CD4-positive, alpha-beta T cell treated with Interleukin-4 for 1 hour (primary cell): ENCODE data around the gene CDK3.
"Not testable (repeated sequence)": the region's sequence is repeated elsewhere in the genome, so short reads cannot be mapped to it uniquely, and the experiment has no call there.

Experiments
- DNase-seq, 2 donors: peaks; one replicate each; pipeline ENCODE4 v3.0.0-alpha.2; 2020 to 2022

The CDK3 gene

DNA sequence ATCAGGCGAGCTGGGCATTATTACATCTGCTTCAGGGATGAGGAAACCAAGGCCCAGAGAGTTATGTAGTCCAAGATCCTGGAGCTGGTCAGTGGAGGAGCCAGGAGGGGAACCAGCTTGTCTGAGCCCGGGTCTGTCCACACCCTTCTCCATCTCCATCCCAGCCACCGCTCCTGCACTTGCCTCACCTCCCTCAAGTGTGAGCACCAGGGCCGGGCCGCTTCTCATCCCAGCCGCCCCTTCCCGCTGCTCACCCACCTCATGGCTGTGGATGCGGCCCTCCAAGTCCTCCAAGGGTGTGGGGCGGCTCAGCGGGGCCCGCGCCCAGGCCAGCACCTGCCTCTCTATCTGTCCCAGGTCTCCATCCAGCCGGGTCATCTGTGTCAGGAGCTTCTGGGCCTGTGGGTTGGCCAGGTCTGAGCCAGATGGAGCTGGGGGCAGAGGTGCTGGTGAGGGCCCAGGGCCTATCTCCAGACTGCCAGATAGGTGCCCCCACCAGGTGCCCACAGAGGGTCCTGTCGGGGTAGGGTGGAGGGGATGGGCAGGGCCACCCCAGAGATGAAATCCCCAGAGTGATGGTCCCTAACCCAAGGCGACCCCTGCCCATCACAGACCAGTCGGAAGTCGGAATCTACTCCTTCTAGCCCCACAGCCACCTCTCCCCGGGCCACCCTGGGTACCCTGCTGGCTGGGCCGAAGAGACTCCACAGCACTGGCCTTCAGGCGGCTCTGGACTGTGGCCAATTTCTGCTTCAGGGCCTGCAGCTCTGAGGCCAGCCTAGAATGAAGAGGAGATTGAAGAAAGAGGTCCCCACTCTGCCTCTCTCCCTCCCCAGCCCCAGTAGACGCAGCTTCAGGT lies 17.1 kb downstream of the CDK3 start:
- DNase-seq: no peak

DNA sequence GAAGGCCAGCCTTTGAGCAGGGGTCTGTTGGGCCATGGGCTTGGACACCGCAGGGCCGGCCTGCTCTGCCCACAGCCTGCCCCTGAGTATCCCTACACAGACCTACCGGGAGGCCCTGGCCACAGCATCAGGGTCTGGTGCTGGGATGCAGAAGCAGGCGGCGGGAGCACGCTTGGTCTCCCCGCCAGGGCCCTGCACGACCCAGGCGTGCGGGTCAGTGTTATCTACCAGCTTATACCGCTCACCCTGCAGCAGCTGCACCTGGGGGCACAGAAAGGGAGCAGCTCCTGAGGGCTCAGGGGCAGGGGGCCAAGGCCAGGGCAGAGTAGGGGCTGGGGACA lies 17.7 kb downstream of the CDK3 start:
- DNase-seq: no peak

DNA sequence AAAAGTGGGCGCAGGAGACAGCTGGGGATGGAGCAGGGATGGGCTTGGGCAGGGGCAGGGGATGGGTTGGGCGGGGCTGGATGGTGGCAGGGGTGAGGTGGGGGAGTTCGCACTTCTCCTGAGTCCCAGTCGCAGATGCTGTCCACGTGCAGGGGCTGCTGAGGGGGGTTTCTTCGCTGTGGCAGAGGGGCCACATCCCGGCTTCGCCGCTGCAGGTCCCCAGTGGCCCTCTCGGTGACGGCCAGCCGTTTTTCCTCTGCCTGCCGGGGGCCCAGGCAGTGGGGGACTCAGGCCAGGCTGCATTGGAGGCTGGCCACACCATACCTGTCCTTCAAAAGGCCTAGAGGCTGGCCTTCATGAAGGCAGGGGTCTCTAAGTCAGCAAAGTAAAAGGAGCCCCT lies 18.1 kb downstream of the CDK3 start:
- no peak for DNase-seq

DNA sequence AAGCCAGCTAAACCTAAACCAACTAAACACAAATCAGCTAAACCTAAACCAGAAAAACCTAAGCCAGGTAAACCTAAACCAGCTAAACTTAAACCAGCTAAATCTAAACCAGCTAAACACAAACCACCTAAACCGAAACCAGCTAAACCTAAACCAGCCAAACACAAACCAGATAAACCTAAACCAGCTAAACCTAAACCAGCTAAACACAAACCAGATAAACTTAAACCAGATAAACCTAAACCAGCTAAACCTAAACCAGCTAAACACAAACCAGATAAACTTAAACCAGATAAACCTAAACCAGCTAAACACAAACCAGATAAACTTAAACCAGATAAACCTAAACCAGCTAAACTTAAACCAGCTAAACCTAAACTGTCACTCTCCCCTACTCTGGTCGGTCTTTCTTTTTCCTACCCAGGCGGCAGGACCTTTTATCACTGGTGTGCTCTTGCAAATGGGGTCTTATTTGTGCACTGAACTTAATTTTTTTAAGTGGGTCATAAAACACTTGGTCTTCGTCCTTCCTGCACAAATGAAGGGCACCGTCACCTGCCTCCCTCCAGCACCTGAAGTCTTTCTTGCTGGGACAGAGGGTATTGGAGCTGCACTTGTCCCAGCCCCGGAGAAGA lies 19.3 kb downstream of the CDK3 start:
- no peak for DNase-seq

DNA sequence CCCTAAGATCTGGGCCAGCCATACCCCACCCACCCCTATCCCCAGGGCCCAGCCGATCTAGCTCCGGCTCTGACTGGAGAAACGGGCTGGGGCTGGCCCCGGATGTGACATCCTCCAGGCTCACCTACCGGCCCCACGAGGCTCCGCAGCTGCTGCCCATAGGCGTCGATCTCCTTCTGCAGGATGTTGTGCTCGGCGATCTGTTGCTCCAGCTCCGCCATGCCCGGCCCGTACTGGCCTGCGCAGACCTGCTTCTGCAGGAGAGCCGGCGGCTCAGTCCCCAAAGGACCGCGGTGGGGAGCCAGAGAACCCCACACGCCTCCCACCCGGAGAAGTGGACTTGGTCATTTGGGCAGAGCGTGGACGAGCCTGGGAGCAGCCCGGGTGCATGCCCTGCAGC lies 21.6 kb downstream of the CDK3 start:
- no peak for DNase-seq

DNA sequence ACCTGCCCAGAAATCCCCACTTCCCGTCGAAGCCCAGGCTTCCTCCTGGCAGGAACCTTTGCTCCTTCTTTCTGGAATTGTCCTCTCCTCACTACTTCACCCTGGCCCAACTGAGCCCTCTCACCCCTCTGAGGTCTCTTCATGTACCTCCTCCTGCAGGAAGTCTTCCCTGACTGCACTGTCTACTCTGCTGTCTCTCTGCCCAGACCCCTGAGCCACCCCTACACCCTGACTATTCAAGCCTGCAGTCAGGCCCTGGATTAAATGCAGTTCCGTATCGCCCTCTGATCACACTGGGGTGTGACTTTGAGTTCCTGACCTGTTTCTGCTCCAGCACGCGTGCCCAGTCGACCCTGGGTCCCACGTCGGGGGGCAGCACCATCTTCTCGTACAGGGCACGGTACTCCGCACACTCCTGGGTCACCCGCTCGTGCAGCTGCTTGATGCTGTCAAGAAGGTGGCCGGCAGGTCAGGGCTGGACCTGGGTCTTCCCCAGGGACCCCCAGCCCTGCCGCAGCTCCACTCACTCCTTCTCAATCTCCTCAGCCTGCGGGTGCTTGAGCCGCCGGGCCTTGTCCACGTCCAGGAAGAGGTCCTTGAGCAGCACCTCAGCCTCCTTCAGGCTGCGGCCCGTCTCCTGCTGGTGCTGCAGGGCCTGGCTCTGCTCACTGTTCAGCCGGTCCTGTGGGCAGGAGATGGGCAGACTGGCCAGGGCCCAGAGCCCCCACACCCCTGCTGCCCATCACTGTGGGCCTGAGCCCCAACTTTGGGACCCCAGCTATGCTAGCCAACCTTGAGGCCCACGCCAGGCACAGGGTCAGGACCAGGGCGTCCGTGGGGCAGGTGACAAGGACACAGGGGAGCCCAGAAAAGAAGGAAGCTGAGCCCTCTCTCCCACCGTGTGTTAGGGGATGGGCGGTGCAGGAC lies 22.6 kb downstream of the CDK3 start:
- no peak for DNase-seq

DNA sequence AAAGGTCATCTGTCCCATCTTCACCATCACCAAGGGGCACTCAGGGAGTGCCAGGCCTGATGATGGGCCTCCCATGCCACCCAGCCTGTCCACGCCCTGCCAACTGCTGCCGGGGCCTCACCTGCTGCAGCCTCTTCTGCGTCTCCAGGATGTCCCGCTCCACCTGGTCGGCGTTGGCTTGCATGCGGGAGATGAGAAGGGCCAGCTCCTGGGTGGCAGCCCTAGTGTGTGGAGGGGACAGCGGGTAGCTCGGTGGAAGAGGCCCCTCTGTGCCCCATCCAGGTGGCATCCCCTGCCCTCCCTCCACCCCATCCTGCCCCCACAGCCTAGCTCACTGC lies 23.2 kb downstream of the CDK3 start:
- DNase-seq: no peak

DNA sequence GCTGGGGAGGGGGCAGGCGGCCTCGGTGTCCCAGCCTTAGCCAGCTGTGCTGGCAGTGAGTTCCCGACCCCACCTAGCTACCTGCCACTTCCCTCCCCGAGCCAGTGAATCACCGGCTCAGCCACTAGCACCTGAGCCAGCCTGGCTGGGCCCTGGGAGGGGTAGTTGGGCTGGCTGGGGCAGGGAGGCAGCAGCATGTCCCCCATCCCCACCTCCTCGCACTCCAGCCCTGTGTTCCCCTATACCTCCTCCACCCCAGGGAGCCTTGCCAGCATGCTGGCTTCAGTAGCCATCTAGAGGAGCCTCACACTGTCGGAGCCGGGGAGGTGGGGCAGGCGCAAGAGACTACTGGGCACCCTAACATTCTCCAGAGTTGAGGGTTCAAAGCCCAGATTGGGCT lies 23.7 kb downstream of the CDK3 start:
- no peak for DNase-seq

DNA sequence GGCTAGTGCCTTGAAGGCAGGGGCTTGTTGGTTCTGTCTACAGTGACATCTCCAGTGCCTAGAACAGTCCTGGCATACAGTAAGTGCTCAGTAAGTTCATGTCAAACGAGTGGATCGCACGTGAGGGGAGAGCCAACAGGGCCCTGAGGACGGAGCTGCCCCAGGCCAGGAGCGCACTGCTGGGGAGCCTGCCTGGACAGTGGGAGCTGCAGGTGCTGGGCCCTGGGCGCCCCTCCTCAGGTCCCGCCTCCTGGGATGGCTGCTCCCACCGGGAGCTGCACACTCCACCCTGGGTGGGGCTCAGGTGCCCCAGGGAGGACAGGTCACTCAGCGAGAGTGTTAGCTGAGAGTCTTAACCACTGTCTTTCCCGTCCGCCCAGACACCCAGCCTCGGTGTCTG lies 24.6 kb downstream of the CDK3 start:
- no peak for DNase-seq

DNA sequence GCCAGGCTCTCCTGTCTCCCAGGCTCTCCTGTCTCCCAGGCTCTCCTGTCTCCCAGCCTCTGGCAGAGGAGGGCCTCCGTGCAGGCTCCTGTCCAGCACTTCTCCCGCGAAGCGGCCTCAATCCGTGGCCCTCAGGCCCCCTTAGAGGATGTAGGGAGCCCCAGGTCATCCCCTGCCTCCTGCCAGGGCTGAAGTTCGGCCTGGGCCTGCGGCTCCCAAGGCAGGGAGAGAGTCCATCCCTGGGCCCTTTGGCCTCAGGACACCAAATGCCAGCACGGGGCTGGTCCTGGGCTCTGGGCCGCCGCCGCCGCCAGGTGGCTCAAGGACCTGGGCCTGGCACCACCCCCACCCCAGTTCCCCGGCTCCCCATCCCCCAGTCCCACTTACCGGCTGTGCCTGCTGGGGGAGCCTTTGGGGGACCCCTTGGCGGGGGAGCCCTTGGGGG lies 26.1 kb downstream of the CDK3 start:
- DNase-seq: no peak

DNA sequence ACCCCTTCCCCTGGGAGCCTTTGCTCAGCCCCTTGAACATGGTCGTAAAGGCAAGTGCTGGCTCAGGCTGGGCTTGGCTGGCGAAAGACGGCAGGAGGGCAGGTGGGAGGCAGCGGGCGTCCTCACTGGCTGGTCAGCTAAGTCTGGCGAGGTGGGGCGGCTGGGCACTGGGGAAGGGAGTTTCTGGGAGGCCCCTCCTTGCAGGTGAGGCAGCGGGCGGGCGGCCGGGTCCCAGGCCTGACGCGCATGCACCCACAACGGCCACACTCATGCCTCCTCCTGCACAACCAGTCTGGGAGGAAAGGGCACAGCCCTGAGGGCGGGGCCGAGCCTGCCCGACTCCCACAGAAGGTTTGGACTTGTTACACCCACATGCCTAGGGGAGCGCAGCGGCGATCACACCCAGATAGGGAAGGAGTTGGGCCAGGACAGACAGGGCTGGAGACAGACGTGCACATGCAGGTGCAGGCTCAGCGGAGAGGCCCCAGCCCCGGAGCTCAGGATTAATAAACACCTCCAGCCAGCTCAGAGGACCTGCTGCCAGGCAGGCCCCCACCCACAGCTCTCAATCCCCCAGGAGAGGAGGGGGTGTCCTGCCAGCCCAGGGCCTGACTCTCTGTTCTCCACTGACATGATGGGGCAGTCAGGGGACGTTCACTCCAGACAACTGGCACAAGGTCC lies 26.6 kb downstream of the CDK3 start, which contains the start of gene EVPL:
Gene EVPL (minus strand): TSS at position 148 of the 681 bp plus-strand sequence. CDS start 108 bp downstream, at position 40.
- no peak for DNase-seq

DNA sequence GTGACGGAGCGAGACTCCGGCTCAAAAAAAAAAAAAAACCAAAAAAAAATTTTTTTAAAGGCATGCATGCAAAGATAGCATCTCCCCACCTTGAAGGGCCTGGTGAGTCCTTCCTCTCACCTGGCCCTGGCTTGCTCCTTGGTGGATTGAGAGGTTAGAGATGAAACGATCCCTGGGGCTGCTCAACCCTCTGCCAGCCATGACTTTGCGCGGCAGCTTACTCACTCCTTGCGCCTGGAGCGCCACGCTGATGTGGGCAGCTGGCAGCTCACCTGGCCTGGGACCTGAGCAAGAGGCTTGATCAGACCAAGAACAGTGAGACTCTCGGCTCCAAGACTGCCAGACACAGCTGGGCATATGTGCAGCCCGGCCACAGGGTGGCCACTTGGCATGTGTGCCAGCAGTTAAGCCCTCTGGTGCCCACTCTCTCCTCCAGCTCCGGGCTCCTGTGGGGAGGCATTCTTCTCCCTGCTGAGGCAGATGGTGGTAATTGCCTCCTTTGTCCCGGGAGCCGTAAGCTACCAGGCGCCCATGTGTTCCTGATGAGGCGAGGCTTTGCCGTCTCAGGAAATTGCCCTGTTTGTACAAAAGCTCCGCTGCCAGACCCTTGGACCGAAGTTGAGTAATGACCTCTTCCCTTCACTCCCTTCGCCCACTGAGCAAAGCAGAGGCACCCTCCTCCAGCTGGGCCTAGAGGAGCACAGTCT lies 31.6 kb downstream of the CDK3 start:
- DNase-seq: no peak

DNA sequence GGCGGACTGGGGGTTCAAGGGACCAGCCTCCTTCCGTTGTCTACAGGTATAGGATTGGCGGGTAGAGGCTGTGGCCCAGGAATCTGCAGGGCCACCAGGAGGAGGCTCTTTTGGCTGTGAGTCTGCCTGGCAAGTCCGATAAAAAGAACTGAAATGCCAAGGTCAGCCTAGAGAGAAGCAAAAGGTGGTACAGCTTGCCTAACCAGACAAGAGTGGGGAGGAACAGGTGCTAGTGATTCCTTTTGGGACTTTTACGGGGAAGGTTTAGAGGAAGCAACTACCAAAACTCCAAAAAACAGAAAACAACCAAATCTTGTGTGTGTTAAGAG lies 32.1 kb downstream of the CDK3 start:
- DNase-seq: no peak

DNA sequence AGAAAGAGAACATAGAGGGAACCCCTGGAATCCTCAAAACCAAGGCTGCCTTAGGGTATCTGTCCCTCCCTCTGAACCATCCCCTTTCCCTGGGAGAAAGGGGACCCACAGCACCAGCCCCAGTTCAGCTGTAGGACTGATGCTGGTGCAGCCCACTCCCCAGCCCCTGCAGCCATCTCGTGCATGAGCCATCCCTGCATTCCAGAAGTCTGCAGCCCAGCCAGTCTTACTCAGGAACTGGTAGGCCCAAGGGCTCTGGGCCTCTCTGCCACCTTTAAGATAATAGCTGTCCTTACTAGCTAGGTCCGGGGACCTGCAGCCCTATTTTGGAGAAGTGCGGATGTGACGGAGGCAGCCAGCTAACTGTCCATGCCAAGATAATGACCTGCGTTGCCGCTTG lies 32.5 kb downstream of the CDK3 start:
- no peak for DNase-seq

DNA sequence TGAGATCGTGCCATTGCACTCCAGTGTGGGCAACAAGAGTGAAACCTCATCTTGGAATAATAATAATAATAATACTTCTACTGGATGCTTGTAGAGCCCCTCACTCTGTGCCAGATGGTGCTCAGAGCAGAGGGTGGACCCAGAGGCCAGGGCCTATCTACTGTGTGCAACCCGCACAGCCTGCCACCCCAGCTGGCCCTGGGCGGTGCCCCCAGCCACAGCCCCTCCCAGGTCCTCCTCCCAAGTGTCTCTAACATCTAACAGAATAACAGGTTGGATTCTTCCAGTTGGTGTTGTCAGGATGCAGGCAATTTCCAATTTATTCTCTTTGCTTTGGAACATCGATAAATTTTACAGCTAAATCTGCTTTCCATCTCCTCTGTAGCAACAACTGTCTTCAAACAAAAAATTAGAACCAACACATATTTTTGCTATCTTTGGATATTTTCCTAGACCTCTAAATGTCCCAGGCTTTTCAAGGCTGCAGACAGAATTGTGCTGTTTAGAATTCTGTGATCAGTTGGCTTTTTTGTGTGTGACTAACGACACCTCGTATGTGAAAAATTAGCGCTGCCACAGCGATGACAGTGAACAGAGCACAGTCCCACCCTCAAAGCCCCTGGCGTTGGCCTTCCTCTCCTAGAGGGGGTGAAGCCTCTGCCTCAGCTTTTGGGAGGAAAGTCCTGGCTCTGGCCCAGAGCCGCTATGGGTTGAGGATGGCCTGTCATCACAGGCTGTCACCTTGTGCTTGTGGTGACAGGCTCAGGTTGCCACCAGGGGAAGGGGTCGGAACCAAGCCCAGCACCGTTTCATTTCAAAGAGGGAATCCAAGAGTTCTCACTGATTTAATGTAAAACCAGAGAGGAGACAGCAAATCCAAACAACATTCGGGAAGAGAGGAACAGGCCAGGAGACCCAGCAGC lies 34.0 kb downstream of the CDK3 start:
- no peak for DNase-seq

DNA sequence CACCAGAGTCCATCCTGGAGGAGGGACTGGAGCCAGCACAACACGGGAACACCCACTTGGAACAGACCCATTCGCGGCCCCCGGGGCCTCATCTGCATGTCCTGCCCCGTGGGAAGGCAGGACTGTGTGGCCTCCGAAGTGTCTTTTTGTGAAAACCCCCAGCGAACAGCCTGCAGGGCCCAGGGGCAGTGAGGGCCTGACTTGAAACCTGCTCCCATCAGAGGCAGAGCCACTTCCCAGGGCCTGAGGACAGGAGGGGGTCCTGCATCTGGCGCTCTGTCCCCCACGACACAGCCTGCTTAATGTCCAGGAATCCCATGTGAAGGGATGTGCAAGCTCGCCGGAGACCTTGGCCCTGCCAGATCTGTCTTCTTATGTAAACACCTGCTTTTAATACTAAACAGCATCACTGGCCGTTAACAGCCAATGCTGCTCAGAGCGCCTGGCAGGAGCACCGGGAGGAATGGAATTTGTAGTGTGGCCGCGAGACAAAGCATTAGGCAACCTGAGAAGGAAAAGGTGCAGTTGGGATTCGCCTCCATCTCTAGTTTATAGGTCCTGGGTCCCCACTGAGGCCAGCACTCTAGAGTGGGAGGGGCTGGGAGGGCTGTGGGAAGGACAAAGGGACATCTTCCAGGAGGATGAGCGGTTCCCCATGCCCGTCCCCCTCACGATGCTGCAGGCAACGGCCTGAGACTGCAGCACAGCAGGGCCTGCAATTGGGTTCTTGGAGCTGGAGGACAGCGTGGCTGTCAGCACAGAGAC lies 36.0 kb downstream of the CDK3 start:
- DNase-seq: no peak

DNA sequence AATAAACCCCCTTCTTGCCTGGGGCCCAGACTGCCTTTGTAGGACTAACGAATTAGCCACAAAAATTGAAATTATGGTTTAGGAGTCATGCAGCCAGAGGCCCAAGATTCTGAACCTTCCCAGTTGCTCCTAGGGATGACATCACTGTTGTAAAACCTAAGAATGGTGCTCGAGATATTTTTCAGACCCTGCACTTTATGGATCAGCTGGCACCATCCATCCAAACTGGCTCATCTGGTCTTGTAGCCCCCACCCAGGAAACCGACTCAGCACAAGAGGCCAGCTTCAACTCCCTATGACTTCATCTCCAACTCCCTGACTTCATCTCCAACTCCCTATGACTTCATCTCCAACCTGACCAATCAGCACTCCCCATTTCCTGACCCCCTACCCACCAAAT lies 37.4 kb downstream of the CDK3 start:
- DNase-seq: no peak

DNA sequence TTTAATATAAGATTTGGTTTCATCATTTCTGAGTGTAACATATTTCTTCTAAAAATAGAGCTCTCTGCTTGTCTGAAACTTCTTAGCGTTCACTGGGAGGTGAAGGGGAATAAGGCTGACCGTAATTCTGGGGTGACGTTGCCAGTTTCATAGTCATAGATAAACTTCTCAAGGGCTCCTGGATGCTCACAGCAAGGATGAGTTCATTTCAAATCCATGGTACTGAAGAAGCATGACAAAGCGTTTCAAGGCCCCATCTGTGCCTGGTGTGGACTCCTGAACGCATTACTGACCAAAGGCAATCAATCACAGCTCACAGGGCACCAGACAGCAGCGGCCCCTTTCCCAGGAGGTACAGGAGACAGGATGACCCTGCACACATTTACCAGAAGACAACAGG lies 38.5 kb downstream of the CDK3 start:
- DNase-seq: no peak

DNA sequence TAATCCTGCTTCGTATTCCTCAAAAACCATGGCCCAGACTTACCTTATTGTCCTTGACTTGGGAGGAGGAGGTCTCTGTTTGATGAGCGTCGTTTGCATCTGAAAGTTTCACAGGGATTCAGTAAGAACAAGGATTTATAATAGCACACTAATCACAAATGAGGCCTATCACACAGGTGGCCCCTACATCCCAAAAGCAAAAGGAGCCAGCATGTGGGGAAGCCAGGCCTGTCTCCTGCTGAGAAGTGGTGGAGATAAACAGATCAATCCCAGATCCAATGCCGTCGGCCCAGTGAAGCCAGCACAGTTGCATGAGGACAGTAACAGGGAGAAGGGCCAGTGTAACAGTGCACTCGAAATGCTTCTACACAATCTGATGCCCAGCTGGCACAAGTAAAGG lies 39.7 kb downstream of the CDK3 start:
- DNase-seq: no peak

DNA sequence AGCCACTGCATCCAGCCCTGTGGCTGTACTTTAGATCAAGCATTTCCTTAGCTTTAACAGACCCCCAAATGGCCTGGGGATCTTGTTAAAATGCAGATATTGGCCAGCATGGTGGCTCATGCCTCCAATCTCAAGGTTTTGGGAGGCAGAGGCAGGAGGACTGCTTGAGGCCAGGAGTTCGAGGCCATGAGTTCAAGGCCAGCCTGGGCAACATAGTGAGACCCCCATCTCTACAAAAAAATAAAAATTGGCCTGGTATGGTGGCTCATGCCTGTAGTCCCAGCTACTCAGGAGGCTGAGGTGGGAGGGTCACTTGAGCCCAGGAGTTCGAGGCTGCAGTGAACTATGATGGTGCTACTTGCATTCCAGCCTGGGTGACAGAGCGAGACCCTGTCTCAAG lies 42.2 kb downstream of the CDK3 start:
- not testable (repeated sequence) for DNase-seq
